ENCODE data around the gene NANOS1.

- TF ChIP-seq POLR2A (IDR thresholded peaks at IDR 0.05; ENCODE audit: extremely low read depth, insufficient read length): no peak
- TF ChIP-seq CTCF (IDR thresholded peaks at IDR 0.05; ENCODE audit: low read depth, low read length): no peak
- TF ChIP-seq, protein P1, sequence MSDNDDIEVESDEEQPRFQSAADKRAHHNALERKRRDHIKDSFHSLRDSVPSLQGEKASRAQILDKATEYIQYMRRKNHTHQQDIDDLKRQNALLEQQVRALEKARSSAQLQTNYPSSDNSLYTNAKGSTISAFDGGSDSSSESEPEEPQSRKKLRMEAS (IDR thresholded peaks at IDR 0.05; ENCODE audit: low read depth, low read length): no peak
- TF ChIP-seq MYC (IDR thresholded peaks at IDR 0.05; ENCODE audit: low read depth, low read length): no peak
Observed at GRCh38 chr10:119022846-119023552, 6.5 kb upstream of the NANOS1 start.

Data from NB4 (cell line).